Activated CD4-positive, alpha-beta T cell treated with anti-CD3 and anti-CD28 coated beads for 24 hours (primary cell): ENCODE measurements around the gene ISOC2.

ENCODE experiments used
- DNase-seq, 2 donors: peaks; one replicate each; pipeline ENCODE4 v3.0.0-alpha.2; 2020; ENCODE audit warnings: low read depth in 2 of 2

The ISOC2 gene

DNA sequence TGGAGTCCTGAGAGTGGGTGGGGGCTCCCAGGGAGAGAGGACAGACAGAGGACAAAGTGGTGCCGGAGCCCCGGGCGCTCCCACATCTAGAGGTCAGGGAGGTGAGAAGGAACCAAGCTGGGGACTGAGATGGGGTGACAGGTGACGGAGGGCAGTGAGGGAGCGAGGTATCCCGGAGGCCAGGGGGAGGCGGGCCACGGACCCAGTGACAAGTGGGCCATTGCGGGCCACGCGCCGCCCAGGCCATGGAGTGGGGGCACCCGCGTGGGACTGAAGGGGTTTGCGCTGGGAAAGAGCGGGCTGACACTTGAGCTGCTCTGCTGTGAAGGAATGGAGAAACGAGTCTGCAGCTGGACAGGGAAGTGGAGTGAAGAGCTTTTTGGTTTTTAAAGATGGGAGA, 17.6 kb upstream of the ISOC2 start:
- no peak for DNase-seq

DNA sequence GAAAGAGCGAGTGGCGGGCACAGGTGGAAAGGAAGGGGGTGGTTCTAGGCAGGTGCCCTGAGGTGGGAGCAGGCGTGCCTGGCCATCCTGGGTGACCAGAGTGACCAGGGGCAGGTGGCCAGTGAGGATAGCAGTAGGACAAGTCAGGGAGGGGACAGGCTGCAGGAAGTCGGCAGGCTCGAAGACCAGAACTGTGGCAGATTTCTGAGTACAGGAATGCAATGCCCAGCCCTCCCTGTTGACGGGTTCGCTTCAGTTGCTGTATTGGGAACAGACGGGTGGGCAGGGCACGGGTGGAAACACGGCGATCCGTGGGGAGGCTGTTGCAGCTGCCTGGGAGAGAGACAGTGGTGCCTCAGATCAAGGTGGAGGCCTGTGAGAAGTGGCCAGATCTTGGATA, 16.9 kb upstream of the ISOC2 start:
- DNase-seq, result no peak

DNA sequence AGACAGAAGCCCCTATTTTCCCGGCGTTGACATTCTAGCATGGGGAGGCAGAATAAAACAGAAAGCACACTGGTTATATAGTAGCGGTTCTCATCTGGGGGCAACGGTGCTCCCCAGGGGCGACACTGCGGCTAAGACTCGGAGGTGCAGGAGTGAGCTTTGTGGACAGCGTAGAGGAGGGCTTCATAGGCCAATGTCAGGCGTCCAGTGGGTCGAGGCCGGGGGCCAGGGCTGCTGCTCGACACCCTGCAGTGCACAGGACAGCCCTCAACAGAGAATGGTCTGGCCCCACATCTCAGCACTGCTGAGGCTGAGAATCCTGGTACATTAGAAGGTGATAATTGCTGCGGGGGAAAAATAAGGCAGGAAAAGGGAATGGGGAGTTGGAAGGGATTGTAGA, 16.5 kb upstream of the ISOC2 start:
- no peak for DNase-seq

DNA sequence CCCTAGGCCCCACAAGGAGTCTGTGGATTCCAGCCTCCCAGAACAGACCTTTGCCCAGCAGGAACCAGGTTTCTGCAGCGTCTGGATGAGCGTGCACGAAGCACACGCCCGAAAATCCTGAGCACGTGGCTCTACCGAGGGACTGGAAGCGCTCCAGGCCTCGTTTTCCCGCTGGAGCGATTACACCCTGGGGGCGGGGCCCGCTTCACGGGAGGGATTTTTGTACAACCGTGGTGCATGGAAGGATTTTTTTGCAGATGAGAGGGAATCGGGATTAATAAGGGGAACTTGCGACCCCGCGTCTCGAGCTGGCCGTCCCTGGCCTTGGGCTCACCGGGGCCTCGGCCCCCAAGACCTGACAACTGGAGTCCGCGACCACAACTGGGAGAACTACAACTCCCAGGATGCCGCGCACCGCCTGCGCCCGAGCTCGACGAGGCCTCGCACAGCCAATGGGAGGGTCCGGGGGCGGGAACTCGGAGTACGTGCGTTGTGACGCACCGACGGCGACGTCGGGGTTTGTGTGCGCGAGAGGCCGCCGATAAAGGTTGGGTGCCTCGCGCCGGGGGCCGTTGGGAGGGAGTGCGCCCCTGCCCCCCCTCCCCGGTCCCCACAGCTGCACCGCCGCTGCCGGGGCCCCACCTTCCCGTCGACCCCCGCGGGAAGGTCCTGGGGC, 14.8 kb upstream of the ISOC2 start, which contains the start of gene ZNF628:
ZNF628 (plus strand) TSS at position 518 of the 676 bp plus-strand sequence. CDS start 3,294 bp downstream, outside the sequence.
- DNase-seq, result peak; percentile 95 to 98

DNA sequence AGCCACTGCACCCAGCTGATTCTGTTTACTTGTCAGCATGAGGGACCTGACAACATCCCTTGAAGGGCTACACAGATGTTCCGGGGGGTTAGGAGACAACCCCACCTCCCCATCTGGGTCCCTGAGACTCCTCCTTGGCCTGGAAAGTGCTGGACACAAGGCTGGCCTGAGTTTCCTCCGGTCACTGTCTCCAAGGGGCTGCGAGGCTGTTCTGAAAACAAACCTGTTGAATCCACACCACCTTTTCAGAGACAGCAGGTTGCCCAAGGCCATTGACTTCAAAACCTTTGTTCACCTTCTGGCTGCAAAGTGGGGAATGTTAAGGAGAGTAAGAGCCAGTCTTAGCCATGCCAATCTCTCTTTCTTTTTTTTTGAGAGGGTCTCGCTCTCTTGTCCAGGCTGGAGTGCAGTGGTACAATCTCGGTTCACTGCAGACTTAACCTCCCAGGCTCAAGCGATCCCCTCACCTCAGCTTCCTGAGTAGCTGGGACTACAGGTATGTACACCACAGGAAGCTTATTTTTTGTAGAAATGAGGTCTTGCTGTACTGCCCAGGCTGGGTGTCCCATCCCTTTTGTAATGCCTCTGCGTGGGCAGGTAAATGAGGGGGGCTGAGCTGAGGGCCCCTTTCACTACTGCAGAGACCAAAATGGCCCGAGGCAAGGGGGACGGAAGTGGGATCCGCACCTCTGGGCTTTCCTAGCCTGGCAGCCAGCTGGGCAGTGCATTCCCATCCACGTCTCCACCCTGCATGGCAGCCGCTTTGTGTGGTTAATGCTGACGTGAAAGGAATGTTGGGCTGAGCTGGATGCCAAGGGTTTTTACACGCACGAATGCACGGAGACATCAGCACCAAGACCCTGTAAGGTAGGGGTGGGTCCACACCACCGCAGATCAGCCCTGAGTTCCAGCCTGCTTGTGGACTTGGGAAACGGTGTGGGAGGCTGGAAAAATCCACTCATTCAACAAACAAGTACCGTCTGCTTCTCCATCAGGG, 13.1 kb upstream of the ISOC2 start:
- no peak for DNase-seq

DNA sequence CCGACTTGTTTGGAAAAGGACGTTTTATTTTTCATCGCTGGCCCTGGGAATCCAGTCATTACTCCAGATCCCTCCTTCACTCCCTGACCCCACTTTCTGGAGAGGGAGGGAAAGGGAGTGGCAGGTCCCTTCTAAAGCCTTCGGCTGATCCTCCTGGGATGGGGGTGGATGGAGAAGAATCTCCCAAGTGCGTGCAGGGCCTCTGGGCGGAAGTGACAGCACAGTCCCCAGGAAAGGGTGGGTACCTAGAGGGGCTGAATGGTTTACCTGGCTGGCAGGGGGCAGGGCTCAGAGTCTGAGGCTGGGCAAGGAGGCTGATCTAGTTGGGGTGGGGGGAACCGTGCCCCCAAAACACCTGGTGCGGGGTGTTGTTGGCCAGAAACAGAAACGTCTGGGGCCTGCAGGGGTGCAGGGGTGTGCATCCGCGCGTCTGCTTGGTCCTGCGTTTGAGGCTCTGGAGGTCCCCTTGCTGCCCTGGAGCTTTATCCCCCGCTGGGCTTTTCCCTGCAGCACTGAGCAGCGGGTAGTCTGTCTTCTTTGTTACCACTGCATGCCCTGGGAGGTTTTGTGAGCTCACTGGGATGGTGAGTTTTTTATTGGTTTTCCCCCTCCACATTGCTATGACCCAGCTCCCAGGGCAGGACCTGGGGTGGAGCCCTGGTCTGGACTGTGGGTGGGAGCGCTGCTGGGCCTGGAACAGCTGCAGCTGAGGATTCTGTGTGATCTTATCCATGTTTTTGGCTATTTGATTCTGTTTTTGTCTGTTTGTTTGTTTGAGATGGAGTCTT, 12.0 kb upstream of the ISOC2 start:
- DNase-seq, result no peak

DNA sequence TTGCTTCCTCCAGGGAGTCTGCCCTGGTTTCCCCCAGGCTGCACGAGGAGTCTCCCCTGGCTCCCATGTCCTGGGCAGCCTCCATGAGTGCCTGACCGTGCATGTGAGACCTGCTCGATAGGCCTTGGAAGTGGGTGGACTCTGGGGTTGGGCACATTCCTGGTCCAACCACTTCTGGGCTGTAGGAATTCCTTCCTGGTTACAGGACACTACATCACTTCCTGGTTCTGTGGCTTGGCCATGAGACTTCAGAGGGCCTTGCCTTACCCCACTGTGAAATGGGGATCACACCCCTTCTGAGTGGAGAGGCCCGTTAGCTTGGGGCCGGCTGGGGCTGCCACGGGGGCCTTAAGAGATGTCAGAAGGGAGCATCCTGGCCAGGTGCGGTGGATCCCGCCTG, 11.0 kb upstream of the ISOC2 start:
- no peak for DNase-seq

DNA sequence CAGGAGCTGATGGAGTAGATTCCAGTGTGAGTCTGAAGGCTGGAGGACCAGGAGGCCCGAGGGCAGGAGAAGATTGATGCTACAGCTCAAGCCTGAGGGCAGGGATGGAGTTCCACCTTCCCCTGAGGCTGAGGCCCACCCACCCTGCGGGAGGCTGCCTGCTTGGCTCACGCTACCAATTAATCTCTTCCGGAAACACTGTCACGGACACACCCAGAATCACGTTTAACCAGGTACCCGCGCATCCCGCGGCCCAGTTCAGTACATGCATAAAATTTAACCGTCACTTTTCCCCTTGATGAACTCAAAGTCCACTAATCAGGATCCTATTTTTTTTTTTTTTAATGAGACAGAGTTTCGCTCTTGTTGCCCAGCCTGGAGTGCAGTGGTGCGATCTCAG, 9.8 kb upstream of the ISOC2 start:
- DNase-seq, result no peak

DNA sequence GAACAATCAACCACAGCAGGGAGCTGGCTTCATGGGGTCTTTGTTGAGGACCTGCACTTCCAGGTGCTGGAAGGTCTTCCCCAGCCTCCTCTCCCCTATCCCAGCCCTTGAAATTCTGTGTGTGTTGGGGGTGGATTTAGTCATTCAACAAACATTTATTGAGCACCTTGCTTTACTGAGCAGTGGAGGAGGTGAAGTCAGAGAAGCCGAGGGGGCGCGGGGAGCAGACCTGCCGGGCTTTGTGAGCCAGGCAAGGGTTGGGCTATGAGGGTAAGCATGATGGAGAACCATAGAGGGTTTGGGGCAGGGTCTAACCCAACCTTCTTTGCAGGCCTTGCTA, 6.6 kb upstream of the ISOC2 start:
- no peak for DNase-seq

DNA sequence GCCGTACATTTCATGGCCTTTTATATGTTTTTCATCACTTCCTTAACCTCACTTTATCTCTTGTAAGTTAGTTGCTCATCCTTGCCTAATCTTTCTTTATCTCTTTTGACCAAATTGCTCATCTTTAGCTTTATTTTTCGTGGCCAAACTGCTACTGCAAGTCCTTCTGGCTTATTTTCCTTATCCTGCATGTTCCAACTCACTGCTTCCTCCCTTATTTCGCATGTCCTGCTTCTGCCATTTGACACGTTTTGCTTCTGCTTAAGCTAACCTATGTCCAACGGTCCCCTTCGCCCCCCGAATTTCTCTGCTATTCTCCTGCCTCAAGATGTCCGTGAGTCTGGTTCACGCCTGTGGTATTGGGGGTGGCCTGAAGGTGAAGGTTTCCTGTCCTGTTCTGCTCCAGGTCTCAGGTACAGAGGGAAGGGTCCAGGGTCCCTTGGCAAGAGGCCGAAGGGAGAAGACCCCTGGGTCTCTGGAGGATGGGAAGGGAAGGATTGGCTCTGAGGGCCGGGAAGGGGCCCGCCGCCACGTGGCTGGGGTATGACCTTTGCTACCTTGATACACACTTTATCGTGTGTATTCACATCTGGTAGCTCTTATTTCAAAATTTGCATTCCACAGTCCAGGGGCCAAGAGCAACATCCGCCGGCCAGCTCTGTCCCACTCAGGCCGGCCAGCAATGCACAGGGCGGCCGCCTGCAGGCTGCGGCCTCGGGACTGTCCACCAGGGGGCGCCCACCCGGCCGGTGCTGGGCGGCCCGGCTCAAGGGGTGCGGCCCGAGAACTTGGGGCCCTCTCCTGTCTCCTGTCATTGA, 6.0 kb upstream of the ISOC2 start:
- DNase-seq, result peak; percentile 54 to 68

DNA sequence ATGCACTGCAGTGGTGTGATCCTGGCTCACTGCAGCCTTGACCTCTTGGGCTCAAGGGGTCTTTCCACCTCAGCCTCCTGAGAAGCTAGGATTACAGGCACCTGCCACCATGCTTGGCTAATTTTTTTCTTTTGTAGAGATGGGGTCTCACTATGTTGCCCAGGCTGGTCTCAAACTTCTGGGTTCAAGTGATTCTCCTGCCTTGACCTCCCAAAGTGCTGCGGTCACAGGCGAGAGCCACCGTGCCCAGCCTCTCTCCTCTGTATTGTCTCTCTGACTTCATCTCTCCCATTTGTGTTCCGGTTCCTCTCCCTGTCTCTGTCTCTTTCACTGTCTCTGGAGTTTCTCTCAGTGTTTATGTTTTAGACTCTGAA, 4.8 kb upstream of the ISOC2 start:
- no peak for DNase-seq

DNA sequence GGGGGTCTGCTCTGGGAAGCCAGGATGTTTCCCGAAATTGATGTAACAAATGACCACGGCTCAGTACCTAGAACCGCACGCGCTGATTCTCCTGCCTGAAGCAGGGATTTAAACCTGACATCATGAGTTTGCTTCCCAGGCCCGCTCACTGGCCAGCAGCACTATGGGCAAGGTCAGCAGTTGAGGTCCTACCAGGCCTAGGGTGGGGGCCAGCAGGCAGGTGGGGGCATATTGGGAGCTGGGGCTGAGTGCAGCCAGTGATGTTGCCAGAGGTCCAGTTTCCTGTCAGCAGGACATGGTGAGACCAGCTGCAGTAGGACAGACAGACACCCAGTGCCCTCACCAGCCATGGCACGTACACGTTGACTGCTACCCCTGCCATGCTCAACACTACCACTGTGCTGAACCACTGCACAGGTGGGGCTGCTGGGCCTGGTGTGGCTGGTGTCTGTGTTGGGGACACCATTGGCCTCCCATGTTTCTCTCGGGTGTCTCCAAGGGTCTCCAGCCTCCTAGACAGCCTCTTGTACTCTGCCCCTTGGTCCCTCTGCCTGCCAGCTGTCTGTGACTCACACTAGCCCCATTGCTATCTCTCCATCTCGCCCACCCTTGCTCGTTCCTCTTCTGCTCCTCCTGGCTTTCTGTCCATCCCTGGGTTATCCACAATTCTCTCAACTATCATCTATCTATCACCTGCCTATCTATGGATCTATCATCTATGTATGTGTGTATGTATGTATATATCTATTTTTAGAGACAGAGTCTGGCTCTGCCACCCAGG, 4.2 kb upstream of the ISOC2 start:
- DNase-seq, result no peak

DNA sequence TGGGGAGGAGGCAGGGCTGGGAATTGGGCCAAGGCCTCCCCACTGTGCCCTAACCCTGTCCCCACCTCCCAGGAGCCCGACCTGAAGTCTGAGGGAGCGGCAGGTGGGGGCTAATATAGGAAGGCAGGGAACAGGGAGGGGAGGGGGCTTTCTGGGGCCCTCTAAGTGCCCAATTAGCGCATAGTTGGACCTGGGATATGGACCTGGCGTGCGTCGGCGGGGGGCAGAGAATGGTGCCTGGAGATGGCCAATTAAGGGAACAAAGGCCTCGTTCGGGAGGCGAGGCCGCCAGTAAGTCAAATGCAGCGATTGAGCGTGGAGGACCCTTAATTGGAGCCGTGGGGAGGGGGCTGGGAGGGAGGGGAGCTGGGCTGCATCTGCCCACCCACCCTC, 3.2 kb upstream of the ISOC2 start, which contains the start of gene C19orf85:
C19orf85 (minus strand) TSS at position 90 of the 393 bp plus-strand sequence. CDS start 197 bp downstream, outside the sequence.
- no peak for DNase-seq

DNA sequence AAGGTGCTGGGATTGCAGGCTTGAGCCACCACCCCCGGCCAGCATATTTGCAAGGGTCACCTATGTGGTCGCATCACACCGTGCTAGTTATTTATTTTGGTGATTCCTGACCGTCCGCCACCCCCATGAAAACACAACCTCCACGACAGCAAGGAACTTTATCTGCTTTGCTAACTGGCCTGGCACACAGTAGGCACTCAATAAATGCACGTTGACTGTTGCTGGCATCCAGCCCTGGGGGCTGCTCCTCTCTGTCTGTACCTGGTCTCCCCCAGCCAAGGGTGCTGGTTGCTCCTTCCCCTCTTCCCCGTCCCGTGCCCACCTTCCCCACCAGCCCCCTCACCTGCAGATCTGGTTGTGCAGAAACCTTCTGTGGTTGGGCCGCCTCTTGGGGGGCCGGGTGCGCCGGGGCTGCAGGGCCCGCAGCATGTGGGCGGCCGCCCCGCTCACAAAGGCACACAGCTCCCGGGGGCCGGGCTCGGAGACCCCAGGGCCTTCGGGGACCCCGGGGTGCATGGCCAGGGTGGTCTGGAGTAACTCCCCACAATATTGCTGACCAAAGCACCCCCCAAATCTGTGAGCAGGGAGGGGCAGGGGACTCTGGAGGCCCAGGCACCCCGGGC, 2.7 kb upstream of the ISOC2 start:
- DNase-seq, result no peak

DNA sequence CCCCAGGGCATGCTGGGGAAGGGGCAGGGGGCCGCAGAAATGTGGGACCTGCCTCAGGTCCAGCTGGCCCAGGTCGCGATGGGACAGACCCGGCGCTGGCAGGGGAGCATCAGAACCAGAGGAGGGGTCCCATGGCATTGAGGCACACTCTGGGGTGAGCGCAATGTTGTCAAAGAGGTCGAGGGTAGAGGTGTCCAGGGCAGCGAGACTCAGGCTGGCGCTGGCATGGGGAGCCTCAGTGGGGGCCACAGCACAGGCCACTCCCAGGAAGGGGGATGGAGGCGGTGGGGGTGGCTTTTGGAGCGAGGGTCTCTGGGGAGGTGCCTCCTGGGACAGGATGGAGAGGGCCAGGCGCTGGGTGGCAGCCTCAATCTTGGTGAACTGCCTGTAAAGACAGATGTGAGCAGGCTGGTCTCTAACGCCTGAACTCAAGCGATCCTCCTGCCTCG, 2.2 kb upstream of the ISOC2 start:
- no peak for DNase-seq

DNA sequence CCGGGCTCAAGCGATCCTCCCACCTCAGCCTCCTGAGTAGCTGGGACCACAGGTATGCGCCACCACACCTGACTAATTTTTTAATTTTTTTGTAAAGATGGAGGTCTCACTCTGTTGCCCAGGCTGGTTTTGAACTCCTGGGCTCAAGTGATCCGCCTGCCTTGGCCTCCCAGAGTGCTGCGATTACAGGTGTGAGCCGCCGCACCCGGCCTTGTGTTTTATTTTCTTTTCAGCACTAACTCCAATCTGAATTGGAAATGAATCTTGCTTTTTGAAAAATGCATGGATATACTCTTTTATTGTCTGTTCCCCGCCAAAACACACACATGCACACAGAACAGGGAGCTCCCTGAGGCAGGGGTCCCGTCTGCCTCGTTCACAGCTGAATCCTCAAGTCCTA, 1.3 kb upstream of the ISOC2 start:
- no peak for DNase-seq

DNA sequence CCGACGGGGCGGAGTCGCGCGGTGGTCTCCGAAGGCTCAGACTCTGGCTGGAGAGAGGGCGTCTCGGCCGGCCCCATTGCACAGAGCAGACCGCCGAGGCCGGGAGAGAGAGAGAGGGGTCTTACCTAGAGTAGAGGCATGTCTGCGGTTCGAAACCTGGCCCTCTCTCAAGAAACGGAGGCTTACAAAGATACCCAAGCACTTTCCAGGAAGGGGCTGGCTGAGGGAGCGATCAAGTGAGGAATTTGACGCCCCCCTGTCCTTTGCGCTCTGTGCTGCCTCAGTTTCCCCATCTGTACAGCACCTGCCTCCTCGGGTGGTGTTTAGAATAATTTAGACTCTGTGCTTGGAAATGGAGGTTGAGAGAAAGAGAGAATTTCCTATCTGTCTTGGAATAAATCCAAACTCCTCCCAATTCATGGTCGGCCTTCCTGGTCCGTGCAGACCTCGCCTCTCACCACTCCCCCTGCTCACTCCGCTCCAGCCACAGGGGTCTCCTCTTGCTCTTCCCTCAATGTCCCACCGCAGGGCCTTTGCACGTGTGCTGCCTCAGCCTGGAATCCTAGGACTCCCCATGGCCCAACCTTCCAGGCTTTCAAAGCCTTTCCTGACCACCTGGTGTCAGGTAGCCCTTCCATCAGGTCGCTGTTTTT, 658 bp upstream of the ISOC2 start:
- DNase-seq, result no peak

DNA sequence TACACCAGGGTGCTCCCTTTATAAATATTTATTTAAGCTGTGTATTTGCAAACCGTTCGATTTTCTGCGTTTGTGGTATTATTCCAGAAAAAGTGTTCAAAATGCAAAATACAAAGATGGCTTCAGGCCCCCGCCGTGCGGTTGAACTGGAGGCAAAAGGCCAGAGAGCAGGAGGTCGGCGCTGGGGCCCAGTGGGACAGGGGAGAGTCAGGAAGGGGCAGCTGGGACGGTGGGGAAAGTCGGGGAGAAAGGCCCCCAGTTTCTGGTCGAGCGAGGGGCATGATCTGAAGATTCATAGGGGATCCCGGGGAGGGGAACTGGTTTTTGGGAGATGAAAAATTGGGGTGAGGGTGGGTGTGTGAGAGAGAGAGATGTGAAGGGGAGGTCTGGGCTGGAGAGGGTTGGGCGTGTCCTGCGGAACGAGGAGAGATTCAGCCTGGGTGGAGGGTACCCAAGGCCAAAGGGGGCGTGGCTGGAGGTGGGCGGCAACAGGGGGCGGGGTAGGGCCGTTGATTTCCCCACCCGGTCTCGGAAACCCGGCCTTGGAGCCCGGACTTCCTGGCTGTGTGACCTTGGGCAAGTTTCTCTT, 678 bp downstream of the ISOC2 start:
- no peak for DNase-seq
